Neural progenitor cell (in vitro differentiated cells): ENCODE results near the gene CCL14. TPM values are rescaled to one million over a fixed set of nuclear protein-coding genes. Genes with fewer than 3 reads are reported as not detected.

Experiments
- DNase-seq: peaks from one replicate; pipeline ENCODE4 v3.0.0-alpha.2; 2016; ENCODE audit warnings: low spot score
- H2AFZ ChIP-seq: fragments of 200-600 bp; sonication (generic); replicated peaks from 2 replicates; pipeline ENCODE4 v1.6.1; 2016; ENCODE audit warnings: antibody characterized with exemption
- H3F3A ChIP-seq: fragments of 200-600 bp; sonication (generic); 2 replicates; pipeline ENCODE4 v1.6.1; 2016; ENCODE audit warnings: antibody characterized with exemption, low read depth
- H3K27ac ChIP-seq: fragments of 200-600 bp; sonication (generic); 2 replicates; pipeline ENCODE4 v1.5.1; 2016; ENCODE audit warnings: mild to moderate bottlenecking
- H3K27me3 ChIP-seq: fragments of 200-600 bp; sonication (generic); 2 replicates; pipeline ENCODE4 v1.6.1; 2016; ENCODE audit warnings: mild to moderate bottlenecking, moderate library complexity
- H3K36me3 ChIP-seq: fragments of 200-600 bp; sonication (generic); 2 replicates; pipeline ENCODE4 v1.5.1; 2016
- H3K4me1 ChIP-seq: fragments of 200-600 bp; sonication (generic); 2 replicates; pipeline ENCODE4 v1.6.1; 2016; ENCODE audit warnings: mixed run types
- H3K4me2 ChIP-seq: fragments of 200-600 bp; sonication (generic); 2 replicates; pipeline ENCODE4 v1.6.1; 2016
- H3K4me3 ChIP-seq: fragments of 200-600 bp; sonication (generic); 2 replicates; pipeline ENCODE4 v1.5.1; 2016
- H3K79me2 ChIP-seq: fragments of 200-600 bp; sonication (generic); 2 replicates; pipeline ENCODE4 v1.6.1; 2016; ENCODE audit warnings: low read depth
- H3K9ac ChIP-seq: fragments of 200-600 bp; sonication (generic); 2 replicates; pipeline ENCODE4 v1.6.1; 2016
- H3K9me3 ChIP-seq: fragments of 200-600 bp; sonication (generic); 2 replicates; pipeline ENCODE4 v1.5.1; 2016; ENCODE audit warnings: low read depth
- H4K20me1 ChIP-seq: fragments of 200-600 bp; sonication (generic); 2 replicates; pipeline ENCODE4 v1.6.1; 2016; ENCODE audit warnings: low read depth
- H3K27ac Mint-ChIP-seq: 3 replicates; pipeline ENCODE4 v1.8.0; 2021; ENCODE audit warnings: mixed read lengths
- H3K27me3 Mint-ChIP-seq: 2 replicates; pipeline ENCODE4 v1.8.0; 2022; ENCODE audit warnings: low read depth, mild to moderate bottlenecking, inconsistent platforms, moderate library complexity, mixed read lengths; ENCODE audit not compliant: insufficient read depth
- H3K36me3 Mint-ChIP-seq: 3 replicates; pipeline ENCODE4 v1.8.0; 2021; ENCODE audit warnings: mixed read lengths
- H3K4me1 Mint-ChIP-seq: 3 replicates; pipeline ENCODE4 v1.8.0; 2021; ENCODE audit warnings: mixed read lengths
- H3K4me3 Mint-ChIP-seq: 3 replicates; pipeline ENCODE4 v1.8.0; 2021; ENCODE audit warnings: mild to moderate bottlenecking, moderate library complexity, mixed read lengths
- H3K9me3 Mint-ChIP-seq: 3 replicates; pipeline ENCODE4 v1.8.0; 2020; ENCODE audit warnings: mixed read lengths
- CTCF ChIP-seq: fragments of 200-600 bp; sonication (generic); IDR thresholded peaks from 2 replicates; pipeline ENCODE4 v1.5.1; 2017; ENCODE audit warnings: antibody characterized with exemption, mild to moderate bottlenecking
- EZH2 ChIP-seq: fragments of 200-600 bp; sonication (generic); IDR thresholded peaks from 2 replicates; pipeline ENCODE4 v1.6.1; 2017; ENCODE audit warnings: antibody characterized with exemption, mild to moderate bottlenecking, moderate library complexity
- EZH2phosphoT487 ChIP-seq: fragments of 200-600 bp; sonication (generic); IDR thresholded peaks from 2 replicates; pipeline ENCODE4 v1.6.1; 2017; ENCODE audit warnings: antibody characterized with exemption
- total RNA-seq: library from RNA; depleted of rRNA; stranded (reverse); fragments of >200 nt; gene quantifications from 2 replicates; pipeline ENCODE4 v1.2.3, GENCODE V29; 2015; ENCODE audit warnings: low replicate concordance

CCL14 gene
- total RNA-seq, 1 donor from 2014 or later: not detected

GRCh38 chr17:35972945-35973332 lies 13.6 kb downstream of the CCL14 start:
- no peaks in the 10 kb centered on the region for H3K9me3 ChIP-seq
- no peaks in the 10 kb centered on the region for H3K36me3 ChIP-seq
- H3K79me2 ChIP-seq: no peaks in the 10 kb centered on the region
- no peak overlapping the region for H3K4me2 ChIP-seq
- no peak for DNase-seq
- TF ChIP-seq CTCF: no peak
- no peak for TF ChIP-seq EZH2
- TF ChIP-seq EZH2phosphoT487: no peak
- no peaks in the 10 kb centered on the region for H3F3A ChIP-seq
- no peaks in the 10 kb centered on the region for H4K20me1 ChIP-seq
- no peaks in the 10 kb centered on the region for H3K27me3 ChIP-seq
- peaks cover 2% of the 10 kb centered on the region for H3K4me1 Mint-ChIP-seq
- no peak overlapping the region for H3K27ac ChIP-seq
- H3K4me1 ChIP-seq: no peaks in the 10 kb centered on the region
- no peaks in the 10 kb centered on the region for H3K27me3 Mint-ChIP-seq
- no peaks in the 10 kb centered on the region for H3K9me3 Mint-ChIP-seq
- no peak overlapping the region for H3K27ac Mint-ChIP-seq
- H3K9ac ChIP-seq: no peak overlapping the region
- no peak overlapping the region for H2AFZ ChIP-seq
- no peak overlapping the region for H3K4me3 Mint-ChIP-seq
- no peak overlapping the region for H3K4me3 ChIP-seq
- no peaks in the 10 kb centered on the region for H3K36me3 Mint-ChIP-seq

DNA sequence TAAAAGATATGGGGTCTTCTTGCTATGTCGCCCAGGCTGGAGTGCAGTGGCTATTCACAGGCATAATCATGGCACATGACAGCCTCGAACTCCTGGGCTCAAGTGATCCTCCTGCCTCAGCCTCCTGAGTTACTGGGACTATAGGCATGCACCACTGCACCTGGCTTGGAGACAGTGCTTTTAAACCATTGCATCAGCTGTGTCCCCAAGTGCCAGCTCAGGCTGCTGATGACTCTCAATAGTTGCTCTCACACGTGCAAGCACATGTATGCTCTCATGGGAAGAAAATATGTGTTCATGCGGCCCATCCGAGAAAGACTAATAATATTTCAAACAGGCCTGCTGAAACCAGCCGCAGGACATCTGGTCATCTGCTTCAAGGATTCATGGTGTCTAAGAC lies 14.0 kb downstream of the CCL14 start:
- H3K36me3 ChIP-seq: no peaks in the 10 kb centered on the region
- H3F3A ChIP-seq: no peaks in the 10 kb centered on the region
- H3K27ac Mint-ChIP-seq: no peak overlapping the region
- no peaks in the 10 kb centered on the region for H3K4me1 ChIP-seq
- no peak for TF ChIP-seq EZH2
- TF ChIP-seq CTCF: no peak
- no peak for TF ChIP-seq EZH2phosphoT487
- H3K27ac ChIP-seq: no peak overlapping the region
- H3K4me3 Mint-ChIP-seq: no peak overlapping the region
- no peaks in the 10 kb centered on the region for H3K36me3 Mint-ChIP-seq
- H3K4me1 Mint-ChIP-seq: peaks cover 2% of the 10 kb centered on the region
- no peaks in the 10 kb centered on the region for H4K20me1 ChIP-seq
- no peaks in the 10 kb centered on the region for H3K27me3 ChIP-seq
- no peak overlapping the region for H3K4me3 ChIP-seq
- DNase-seq: no peak
- H3K79me2 ChIP-seq: no peaks in the 10 kb centered on the region
- H3K9me3 Mint-ChIP-seq: no peaks in the 10 kb centered on the region
- no peaks in the 10 kb centered on the region for H3K9me3 ChIP-seq
- H3K9ac ChIP-seq: no peak overlapping the region
- no peaks in the 10 kb centered on the region for H3K27me3 Mint-ChIP-seq
- H2AFZ ChIP-seq: no peak overlapping the region
- no peak overlapping the region for H3K4me2 ChIP-seq

DNA sequence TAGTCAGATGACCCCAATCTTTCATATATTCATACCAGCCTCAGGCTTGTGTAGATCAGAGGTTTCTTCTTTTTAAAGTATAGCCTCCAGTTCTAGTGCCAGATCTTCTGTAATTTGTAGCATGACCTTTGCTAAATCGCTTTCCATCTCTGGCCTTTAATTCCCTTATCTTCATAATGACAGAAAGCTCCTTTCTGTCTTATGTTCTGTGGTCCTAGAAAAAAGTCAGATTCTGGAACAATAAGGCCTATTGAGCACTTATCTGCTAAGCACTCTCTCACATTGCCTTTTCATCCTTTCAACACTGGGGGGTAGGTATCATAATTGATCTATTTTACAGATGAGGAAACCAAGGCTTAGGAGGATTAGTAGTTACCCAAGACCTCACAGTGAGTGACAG lies 14.5 kb downstream of the CCL14 start:
- H3K9me3 Mint-ChIP-seq: no peaks in the 10 kb centered on the region
- H3K27ac Mint-ChIP-seq: no peak overlapping the region

More for the DNA sequence above, 14.5 kb downstream of the CCL14 start:
- H3K4me1 Mint-ChIP-seq: peaks cover 2% of the 10 kb centered on the region
- no peak for TF ChIP-seq EZH2phosphoT487
- TF ChIP-seq CTCF: no peak
- TF ChIP-seq EZH2: no peak
- H3K27me3 Mint-ChIP-seq: no peaks in the 10 kb centered on the region
- no peak overlapping the region for H3K4me3 Mint-ChIP-seq
- no peak overlapping the region for H3K4me3 ChIP-seq
- H4K20me1 ChIP-seq: no peaks in the 10 kb centered on the region
- no peak overlapping the region for H2AFZ ChIP-seq
- DNase-seq: no peak
- H3K4me2 ChIP-seq: no peak overlapping the region
- no peaks in the 10 kb centered on the region for H3K79me2 ChIP-seq
- H3K27me3 ChIP-seq: no peaks in the 10 kb centered on the region
- no peaks in the 10 kb centered on the region for H3K36me3 Mint-ChIP-seq
- no peaks in the 10 kb centered on the region for H3K36me3 ChIP-seq
- no peaks in the 10 kb centered on the region for H3K9me3 ChIP-seq
- no peaks in the 10 kb centered on the region for H3F3A ChIP-seq
- no peak overlapping the region for H3K9ac ChIP-seq
- no peak overlapping the region for H3K27ac ChIP-seq
- H3K4me1 ChIP-seq: no peaks in the 10 kb centered on the region
